Measurements from ENCODE around the gene UBE2D2. TPM values are rescaled to one million over a fixed set of nuclear protein-coding genes. Genes with fewer than 3 reads are reported as not detected.

The UBE2D2 gene
- total and polyA plus RNA-seq, 2 of the 13 experiments (the other 11 are each of a cell fraction or from before 2014, with no cell fraction given): 79.1 to 109 TPM

DNA sequence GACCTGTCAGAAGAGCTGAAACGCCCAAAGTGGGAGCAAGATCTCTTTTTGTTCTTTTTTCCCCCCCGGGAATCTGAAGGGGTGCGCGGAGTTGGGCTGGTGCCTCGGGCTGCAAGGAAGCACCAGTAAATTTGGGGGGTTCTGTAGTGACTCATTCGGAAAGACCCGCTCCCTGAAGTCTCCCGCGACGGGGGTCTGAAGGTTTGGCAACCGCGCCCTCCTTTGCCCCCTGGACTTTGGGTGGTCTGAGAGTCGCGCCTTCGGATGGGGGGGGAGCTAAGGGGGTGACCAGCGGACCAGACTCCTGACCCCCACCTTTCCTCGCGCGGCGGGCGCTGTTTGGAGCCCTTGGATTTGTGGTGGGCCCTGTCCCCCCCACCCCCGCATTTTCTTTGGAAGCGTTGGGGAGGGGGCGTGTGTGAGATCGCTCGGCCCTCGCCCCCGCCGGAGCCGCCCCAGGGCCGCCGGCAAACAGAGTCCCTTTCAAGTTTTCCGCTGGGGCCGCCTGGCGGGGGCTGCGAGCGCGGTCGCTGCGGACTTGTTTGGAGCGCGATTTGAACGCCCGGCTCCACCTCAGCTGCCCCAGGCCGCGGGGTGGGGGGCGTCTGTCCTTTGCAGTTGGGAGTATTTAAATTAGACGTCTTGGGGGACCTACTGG lies 89.0 kb downstream of the UBE2D2 start (continued):
- TF ChIP-seq SMAD9 (CRISPR knock-in tag; IDR thresholded peaks at IDR 0.05) (no peak), ADNP (CRISPR knock-in tag; IDR thresholded peaks at IDR 0.05) (no peak), HOXA7 (CRISPR knock-in tag; IDR thresholded peaks at IDR 0.05) (no peak), CHCHD3 (CRISPR knock-in tag; IDR thresholded peaks at IDR 0.05) (no peak), CCDC6 (CRISPR knock-in tag; IDR thresholded peaks at IDR 0.05) (no peak), ZNF468 (CRISPR knock-in tag; IDR thresholded peaks at IDR 0.05) (no peak), HNRNPLL (IDR thresholded peaks at IDR 0.05; ENCODE audit: low read depth, low read length, poor library complexity, severe bottlenecking) (peak; percentile 44), RFX1 (IDR thresholded peaks at IDR 0.05) (no peak), ZNF160 (CRISPR knock-in tag; IDR thresholded peaks at IDR 0.05) (no peak), LCORL (IDR thresholded peaks at IDR 0.05) (no peak), LCORL (CRISPR knock-in tag; IDR thresholded peaks at IDR 0.05) (peak; percentile 26; the same call in 1 of the 2 replicates), NRL (CRISPR knock-in tag; IDR thresholded peaks at IDR 0.05; ENCODE audit: borderline replicate concordance) (0 out of 2 replicates have a peak, but pooled peaks have one; percentile 50), ZNF777 (CRISPR knock-in tag; IDR thresholded peaks at IDR 0.05) (no peak), ZNF451 (CRISPR knock-in tag; IDR thresholded peaks at IDR 0.05) (no peak), ASH2L (IDR thresholded peaks at IDR 0.05; ENCODE audit: insufficient read length, low read depth, low read length) (no peak), SRSF9 (IDR thresholded peaks at IDR 0.05; ENCODE audit: borderline replicate concordance, insufficient read depth, low read depth, low read length, poor library complexity, severe bottlenecking) (no peak), ARNT2 (CRISPR knock-in tag; IDR thresholded peaks at IDR 0.05; ENCODE audit: low read depth) (no peak), FOXA3 (CRISPR knock-in tag; IDR thresholded peaks at IDR 0.05) (no peak), ZNF484 (CRISPR knock-in tag; IDR thresholded peaks at IDR 0.05; ENCODE audit: borderline replicate concordance, low read depth) (no peak)
- TF ChIP-seq, protein P1, sequence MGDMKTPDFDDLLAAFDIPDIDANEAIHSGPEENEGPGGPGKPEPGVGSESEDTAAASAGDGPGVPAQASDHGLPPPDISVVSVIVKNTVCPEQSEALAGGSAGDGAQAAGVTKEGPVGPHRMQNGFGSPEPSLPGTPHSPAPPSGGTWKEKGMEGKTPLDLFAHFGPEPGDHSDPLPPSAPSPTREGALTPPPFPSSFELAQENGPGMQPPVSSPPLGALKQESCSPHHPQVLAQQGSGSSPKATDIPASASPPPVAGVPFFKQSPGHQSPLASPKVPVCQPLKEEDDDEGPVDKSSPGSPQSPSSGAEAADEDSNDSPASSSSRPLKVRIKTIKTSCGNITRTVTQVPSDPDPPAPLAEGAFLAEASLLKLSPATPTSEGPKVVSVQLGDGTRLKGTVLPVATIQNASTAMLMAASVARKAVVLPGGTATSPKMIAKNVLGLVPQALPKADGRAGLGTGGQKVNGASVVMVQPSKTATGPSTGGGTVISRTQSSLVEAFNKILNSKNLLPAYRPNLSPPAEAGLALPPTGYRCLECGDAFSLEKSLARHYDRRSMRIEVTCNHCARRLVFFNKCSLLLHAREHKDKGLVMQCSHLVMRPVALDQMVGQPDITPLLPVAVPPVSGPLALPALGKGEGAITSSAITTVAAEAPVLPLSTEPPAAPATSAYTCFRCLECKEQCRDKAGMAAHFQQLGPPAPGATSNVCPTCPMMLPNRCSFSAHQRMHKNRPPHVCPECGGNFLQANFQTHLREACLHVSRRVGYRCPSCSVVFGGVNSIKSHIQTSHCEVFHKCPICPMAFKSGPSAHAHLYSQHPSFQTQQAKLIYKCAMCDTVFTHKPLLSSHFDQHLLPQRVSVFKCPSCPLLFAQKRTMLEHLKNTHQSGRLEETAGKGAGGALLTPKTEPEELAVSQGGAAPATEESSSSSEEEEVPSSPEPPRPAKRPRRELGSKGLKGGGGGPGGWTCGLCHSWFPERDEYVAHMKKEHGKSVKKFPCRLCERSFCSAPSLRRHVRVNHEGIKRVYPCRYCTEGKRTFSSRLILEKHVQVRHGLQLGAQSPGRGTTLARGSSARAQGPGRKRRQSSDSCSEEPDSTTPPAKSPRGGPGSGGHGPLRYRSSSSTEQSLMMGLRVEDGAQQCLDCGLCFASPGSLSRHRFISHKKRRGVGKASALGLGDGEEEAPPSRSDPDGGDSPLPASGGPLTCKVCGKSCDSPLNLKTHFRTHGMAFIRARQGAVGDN (CRISPR knock-in tag; IDR thresholded peaks at IDR 0.05): no peak
- TF ChIP-seq, protein P2, sequence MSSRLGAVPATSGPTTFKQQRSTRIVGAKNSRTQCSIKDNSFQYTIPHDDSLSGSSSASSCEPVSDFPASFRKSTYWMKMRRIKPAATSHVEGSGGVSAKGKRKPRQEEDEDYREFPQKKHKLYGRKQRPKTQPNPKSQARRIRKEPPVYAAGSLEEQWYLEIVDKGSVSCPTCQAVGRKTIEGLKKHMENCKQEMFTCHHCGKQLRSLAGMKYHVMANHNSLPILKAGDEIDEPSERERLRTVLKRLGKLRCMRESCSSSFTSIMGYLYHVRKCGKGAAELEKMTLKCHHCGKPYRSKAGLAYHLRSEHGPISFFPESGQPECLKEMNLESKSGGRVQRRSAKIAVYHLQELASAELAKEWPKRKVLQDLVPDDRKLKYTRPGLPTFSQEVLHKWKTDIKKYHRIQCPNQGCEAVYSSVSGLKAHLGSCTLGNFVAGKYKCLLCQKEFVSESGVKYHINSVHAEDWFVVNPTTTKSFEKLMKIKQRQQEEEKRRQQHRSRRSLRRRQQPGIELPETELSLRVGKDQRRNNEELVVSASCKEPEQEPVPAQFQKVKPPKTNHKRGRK (CRISPR knock-in tag; IDR thresholded peaks at IDR 0.05): no peak
- TF ChIP-seq, protein P3, sequence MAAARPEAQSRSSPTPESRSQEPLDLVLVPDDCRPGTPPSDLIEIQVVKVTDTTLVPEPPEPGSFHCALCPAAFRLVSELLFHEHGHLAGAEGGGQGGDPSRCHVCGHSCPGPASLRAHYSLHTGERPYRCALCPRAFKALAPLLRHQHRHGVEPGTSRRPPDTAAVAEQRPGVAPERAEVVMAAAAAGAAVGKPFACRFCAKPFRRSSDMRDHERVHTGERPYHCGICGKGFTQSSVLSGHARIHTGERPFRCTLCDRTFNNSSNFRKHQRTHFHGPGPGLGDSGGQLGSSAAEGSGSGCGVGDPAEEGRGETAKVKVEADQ (CRISPR knock-in tag; IDR thresholded peaks at IDR 0.05; ENCODE audit: borderline replicate concordance): no peak
- TF ChIP-seq, protein P4, sequence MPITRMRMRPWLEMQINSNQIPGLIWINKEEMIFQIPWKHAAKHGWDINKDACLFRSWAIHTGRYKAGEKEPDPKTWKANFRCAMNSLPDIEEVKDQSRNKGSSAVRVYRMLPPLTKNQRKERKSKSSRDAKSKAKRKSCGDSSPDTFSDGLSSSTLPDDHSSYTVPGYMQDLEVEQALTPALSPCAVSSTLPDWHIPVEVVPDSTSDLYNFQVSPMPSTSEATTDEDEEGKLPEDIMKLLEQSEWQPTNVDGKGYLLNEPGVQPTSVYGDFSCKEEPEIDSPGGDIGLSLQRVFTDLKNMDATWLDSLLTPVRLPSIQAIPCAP (CRISPR knock-in tag; IDR thresholded peaks at IDR 0.05; ENCODE audit: low read depth): no peak
